GM12878 (cell line): Measurements from ENCODE around the gene ITGA6. TPM values are rescaled to one million over a fixed set of nuclear protein-coding genes. Genes with fewer than 3 reads are reported as not detected.

Source experiments
- ATAC-seq: fragments of 200-7000 bp; cut with Tn5 transposase; 3 replicates; pipeline ENCODE4 v1.9.1; 2020; ENCODE audit warnings: mild to moderate bottlenecking, moderate library complexity
- BruUV-seq: library from RNA; stranded (reverse); fragments of 400-500 nt; replicated peaks from 2 replicates; lab custom pipeline; 2021; lab: Mats Ljungman, UMichigan
- CTCF ChIA-PET: fragments of 300-600 bp; sonication (Branson Sonifier 250); formaldehyde crosslinking; extraction: SDS; loops from one replicate; lab custom pipeline; 2021; ENCODE audit warnings: inconsistent platforms; lab: Yijun Ruan, JAX
- POLR2A ChIA-PET: fragments of 350-600 bp; formaldehyde crosslinking; extraction: SDS; loops from one replicate; lab custom pipeline; 2021; ENCODE audit warnings: inconsistent platforms; lab: Charles Lee
- RAD21 ChIA-PET: fragments of 300-600 bp; sonication (Branson Sonifier 250); formaldehyde crosslinking; loops from one replicate; lab custom pipeline; 2023; ENCODE audit warnings: antibody characterized with exemption; ENCODE audit not compliant: unreplicated experiment; lab: Charles Lee
- SMC1A ChIA-PET: fragments of 300-600 bp; sonication (Branson Sonifier 250); formaldehyde crosslinking; loops from one replicate; lab custom pipeline; 2023; ENCODE audit not compliant: unreplicated experiment, uncharacterized antibody; lab: Charles Lee
- DNase-seq: peaks from one replicate; pipeline ENCODE4 v3.0.0-alpha.2; 2011; ENCODE audit warnings: low read depth, low spot score
- FAIRE-seq: peaks from 3 replicates; lab custom pipeline; 2011; peaks lifted over from hg19 to GRCh38; lab: Jason Lieb, UNC
- H2AFZ ChIP-seq: 2 replicates; pipeline ENCODE4 v1.6.0; 2011; ENCODE audit warnings: low read depth, low read length, control low read depth; ENCODE audit not compliant: control insufficient read depth
- H3K27ac ChIP-seq: 2 replicates; pipeline ENCODE4 v1.5.1; 2011; ENCODE audit warnings: control low read depth; ENCODE audit not compliant: control insufficient read depth, insufficient read depth
- H3K27me3 ChIP-seq, 2 experiments: replicated peaks in 1 of 2; 2 replicates each; pipeline versions ENCODE4 v1.6.0 to v1.6.1; 2011; ENCODE audit warnings: low read length in 1 of 2; ENCODE audit not compliant: control insufficient read depth in 2 of 2, insufficient read depth in 2 of 2
- H3K36me3 ChIP-seq, 2 experiments: 2 replicates each; pipeline ENCODE4 v1.5.1; 2011; ENCODE audit warnings: low read length in 1 of 2; ENCODE audit not compliant: control insufficient read depth in 2 of 2, insufficient read depth in 2 of 2
- H3K4me1 ChIP-seq: 2 replicates; pipeline ENCODE4 v1.6.1; 2011; ENCODE audit warnings: mild to moderate bottlenecking, low read length, moderate library complexity, mixed read lengths; ENCODE audit not compliant: control insufficient read depth, insufficient read depth
- H3K4me2 ChIP-seq: 2 replicates; pipeline ENCODE4 v1.6.0; 2011; ENCODE audit warnings: control low read depth; ENCODE audit not compliant: control insufficient read depth, insufficient read depth
- H3K4me3 ChIP-seq: fragments of 200-600 bp; sonication (generic); 2 replicates; pipeline ENCODE4 v1.5.1; 2016
- H3K79me2 ChIP-seq: 2 replicates; pipeline ENCODE4 v1.6.0; 2011; ENCODE audit warnings: low read length; ENCODE audit not compliant: control insufficient read depth, insufficient read depth
- H3K9ac ChIP-seq: 2 replicates; pipeline ENCODE4 v1.8.0; 2011; ENCODE audit warnings: low read length, control low read depth, mixed read lengths; ENCODE audit not compliant: control insufficient read depth, insufficient read depth
- H3K9me3 ChIP-seq: replicated peaks from 3 replicates; pipeline ENCODE4 v1.5.1; 2011; ENCODE audit warnings: mild to moderate bottlenecking, low read length; ENCODE audit not compliant: control insufficient read depth, insufficient read depth
- H4K20me1 ChIP-seq: 2 replicates; pipeline ENCODE4 v1.6.0; 2011; ENCODE audit not compliant: control insufficient read depth, insufficient read depth
- CBX3 ChIP-seq: fragments of 200-600 bp; sonication (generic); IDR thresholded peaks from 2 replicates; pipeline ENCODE4 v1.6.1; 2016; ENCODE audit warnings: low read depth, borderline replicate concordance
- EGR1 ChIP-seq, 2 experiments: IDR thresholded peaks; 1 replicate in 1 of 2; 2 replicates in 1 of 2; pipeline ENCODE4 v1.6.1; 2011 to 2012; ENCODE audit warnings: low read depth in 2 of 2, low read length in 2 of 2, borderline replicate concordance in 1 of 2, mild to moderate bottlenecking in 1 of 2, moderate library complexity in 1 of 2
- MYC ChIP-seq: IDR thresholded peaks from 2 replicates; pipeline ENCODE4 v1.6.1; 2011; ENCODE audit warnings: mild to moderate bottlenecking, low read length, moderate library complexity, inconsistent platforms; ENCODE audit not compliant: insufficient read depth, insufficient replicate concordance, insufficient read length, severe bottlenecking
- NRF1 ChIP-seq: conservative IDR thresholded peaks from 2 replicates; pipeline ENCODE4 v1.6.1; 2011; ENCODE audit warnings: mild to moderate bottlenecking, low read depth, low read length, improper control_type of control experiment
- POLR2A ChIP-seq: IDR thresholded peaks from 2 replicates; pipeline ENCODE4 v1.6.1; 2011; ENCODE audit warnings: low read depth, mild to moderate bottlenecking, low read length
- POLR2AphosphoS2 ChIP-seq: IDR thresholded peaks from 2 replicates; pipeline ENCODE4 v1.6.1; 2011; ENCODE audit warnings: low read depth, mild to moderate bottlenecking, low read length, improper control_type of control experiment, moderate library complexity
- RAD21 ChIP-seq: IDR thresholded peaks from 2 replicates; pipeline ENCODE4 v1.6.1; 2011; ENCODE audit warnings: mild to moderate bottlenecking, low read depth, low read length, moderate library complexity; ENCODE audit not compliant: insufficient read depth
- SUPT20H ChIP-seq: IDR thresholded peaks from 2 replicates; pipeline ENCODE4 v1.6.1; 2011; ENCODE audit warnings: low read depth, mild to moderate bottlenecking, low read length, moderate library complexity, borderline replicate concordance; ENCODE audit not compliant: control insufficient read depth
- TARDBP ChIP-seq: IDR thresholded peaks from 2 replicates; pipeline ENCODE4 v1.6.1; 2016; ENCODE audit warnings: borderline replicate concordance
- TCF3 ChIP-seq: IDR thresholded peaks from 2 replicates; pipeline ENCODE4 v1.6.1; 2012; ENCODE audit warnings: low read depth, mild to moderate bottlenecking, low read length, borderline replicate concordance; ENCODE audit not compliant: insufficient read depth
- WGBS: methylation state at CpG from one replicate; pipeline ENCODE4 v1.1.6; 2016; ENCODE audit warnings: low lambda C conversion rate; ENCODE audit not compliant: insufficient replicate concordance, insufficient coverage; ENCODE audit errors: missing lambda C conversion rate; 5-methylcytosine and 5-hydroxymethylcytosine counted together
- in situ Hi-C: fragments of 300-500 bp; cut with MboI; formaldehyde crosslinking; loops from 9 replicates; pipeline ENCODE4 v1.14.3; 2018; ENCODE audit warnings: mixed read lengths
- intact Hi-C: fragments of 100-400 bp; cut with micrococcal nuclease; formaldehyde crosslinking; loops from one replicate; pipeline ENCODE4 v1.14.2; 2022; ENCODE audit not compliant: unreplicated experiment
- polyA plus RNA-seq, 11 experiments: library from polyadenylated mRNA; depleted of rRNA in 4 of 11; unstranded in 6 of 11; stranded (reverse) in 5 of 11; fragments of >200 nt; fragmentation: Nextera tagmentation in 4 of 11; fragmentation: Illumina TruSeq in 1 of 11; extraction: Ambion mirVana in 4 of 11; extraction: Trizol in 1 of 11; gene quantifications; 1 replicate in 1 of 11; 2 replicates in 10 of 11; pipeline versions ENCODE4 v1.2.1 to v1.2.3, GENCODE V29; 2011 to 2016; ENCODE audit warnings: inconsistent platforms in 2 of 11, missing spikeins in 2 of 11, low read depth in 1 of 11
- total RNA-seq, 4 experiments: library from RNA; depleted of rRNA in 3 of 4; stranded (reverse); fragments of >200 nt in 3 of 4; fragmentation: Illumina TruSeq in 1 of 4; extraction: Trizol in 1 of 4; gene quantifications; 2 replicates each; pipeline versions ENCODE4 v1.2.1 to v1.2.3, GENCODE V29; 2013 to 2021
- TF ChIP-seq, protein P1 (sequence below): fragments of 450-650 bp; formaldehyde crosslinking; IDR thresholded peaks from 2 replicates; pipeline ENCODE4 v1.5.0; 2022; ENCODE audit warnings: mild to moderate bottlenecking, missing genetic modification characterization
- TF ChIP-seq, protein P2 (sequence below): IDR thresholded peaks from 2 replicates; pipeline ENCODE4 v1.6.1; 2012; ENCODE audit warnings: low read depth, low read length, improper control_type of control experiment
- TF ChIP-seq, protein P3 (sequence below): IDR thresholded peaks from 2 replicates; pipeline ENCODE4 v1.6.1; 2012; ENCODE audit warnings: low read length, inconsistent platforms
- TF ChIP-seq, protein P4 (sequence below): fragments of 450-650 bp; IDR thresholded peaks from 2 replicates; pipeline ENCODE4 v1.6.1; 2017; ENCODE audit warnings: mild to moderate bottlenecking, low read depth, inconsistent platforms; ENCODE audit not compliant: poor library complexity, severe bottlenecking

The ITGA6 gene
- total and polyA plus RNA-seq, 10 of the 15 experiments (the other 5 are each of a cell fraction or from before 2014, with no cell fraction given) = 0.01 to 0.36 (median 0.14) TPM; not detected in 2

DNA sequence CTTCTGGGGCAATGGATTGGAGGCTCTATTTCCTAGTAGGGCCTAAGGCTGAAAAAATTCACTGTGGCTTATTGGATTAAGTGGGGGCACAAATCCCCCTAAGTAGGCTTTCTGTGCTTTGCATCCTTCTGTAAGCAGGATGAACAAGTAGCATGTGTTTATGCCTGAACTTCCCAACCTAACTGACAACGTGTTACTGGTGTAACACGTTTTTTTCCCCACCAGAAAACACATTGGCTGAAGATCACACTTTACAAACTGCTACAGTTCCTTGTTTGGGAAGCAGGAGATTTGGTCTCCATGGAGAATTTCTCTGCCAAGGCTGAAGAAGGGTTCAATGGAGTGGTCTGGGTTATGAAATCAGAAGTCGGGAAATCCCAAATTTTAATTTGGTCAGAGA, 7.2 kb upstream of the ITGA6 start:
- DNase-seq = no peak
- Histone ChIP-seq H3K4me2 (no peak overlapping the region), H3K36me3 (no peaks in the 10 kb centered on the region), H3K27ac (no peak overlapping the region), H3K27me3 (no peaks in the 10 kb centered on the region; a peak in 1 of 4 replicates), H3K4me1 (no peaks in the 10 kb centered on the region), H4K20me1 (no peaks in the 10 kb centered on the region), H2AFZ (no peak overlapping the region), H3K79me2 (no peaks in the 10 kb centered on the region), H3K9ac (no peak overlapping the region), H3K9me3 (no peaks in the 10 kb centered on the region), H3K4me3 (no peak overlapping the region)
- SMC1A ChIA-PET = no interaction called here
- intact Hi-C loops (no loop called here), in situ Hi-C loops (no loop called here)
- POLR2A ChIA-PET = no interaction called here
- CTCF ChIA-PET = no interaction called here
- 2% methylated on average over 3 of the region's 3 CpGs for WGBS
- RAD21 ChIA-PET = no interaction called here
- FAIRE-seq = no peak
- BruUV-seq = no TSS peak
- no peak for ATAC-seq
- TF ChIP-seq CBX3 (no peak), POLR2AphosphoS2 (no peak), EGR1 (IDR thresholded peaks at IDR 0.05; ENCODE audit: borderline replicate concordance in 1 of 2, low read depth in 2 of 2, low read length in 2 of 2) (no peak), RAD21 (no peak), MYC (no peak), TARDBP (no peak), POLR2A (no peak), SUPT20H (no peak), TCF3 (no peak), NRF1 (no peak)
- TF ChIP-seq, protein P1, sequence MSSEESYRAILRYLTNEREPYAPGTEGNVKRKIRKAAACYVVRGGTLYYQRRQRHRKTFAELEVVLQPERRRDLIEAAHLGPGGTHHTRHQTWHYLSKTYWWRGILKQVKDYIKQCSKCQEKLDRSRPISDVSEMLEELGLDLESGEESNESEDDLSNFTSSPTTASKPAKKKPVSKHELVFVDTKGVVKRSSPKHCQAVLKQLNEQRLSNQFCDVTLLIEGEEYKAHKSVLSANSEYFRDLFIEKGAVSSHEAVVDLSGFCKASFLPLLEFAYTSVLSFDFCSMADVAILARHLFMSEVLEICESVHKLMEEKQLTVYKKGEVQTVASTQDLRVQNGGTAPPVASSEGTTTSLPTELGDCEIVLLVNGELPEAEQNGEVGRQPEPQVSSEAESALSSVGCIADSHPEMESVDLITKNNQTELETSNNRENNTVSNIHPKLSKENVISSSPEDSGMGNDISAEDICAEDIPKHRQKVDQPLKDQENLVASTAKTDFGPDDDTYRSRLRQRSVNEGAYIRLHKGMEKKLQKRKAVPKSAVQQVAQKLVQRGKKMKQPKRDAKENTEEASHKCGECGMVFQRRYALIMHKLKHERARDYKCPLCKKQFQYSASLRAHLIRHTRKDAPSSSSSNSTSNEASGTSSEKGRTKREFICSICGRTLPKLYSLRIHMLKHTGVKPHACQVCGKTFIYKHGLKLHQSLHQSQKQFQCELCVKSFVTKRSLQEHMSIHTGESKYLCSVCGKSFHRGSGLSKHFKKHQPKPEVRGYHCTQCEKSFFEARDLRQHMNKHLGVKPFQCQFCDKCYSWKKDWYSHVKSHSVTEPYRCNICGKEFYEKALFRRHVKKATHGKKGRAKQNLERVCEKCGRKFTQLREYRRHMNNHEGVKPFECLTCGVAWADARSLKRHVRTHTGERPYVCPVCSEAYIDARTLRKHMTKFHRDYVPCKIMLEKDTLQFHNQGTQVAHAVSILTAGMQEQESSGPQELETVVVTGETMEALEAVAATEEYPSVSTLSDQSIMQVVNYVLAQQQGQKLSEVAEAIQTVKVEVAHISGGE (CRISPR knock-in tag) = no peak
- TF ChIP-seq, protein P2, sequence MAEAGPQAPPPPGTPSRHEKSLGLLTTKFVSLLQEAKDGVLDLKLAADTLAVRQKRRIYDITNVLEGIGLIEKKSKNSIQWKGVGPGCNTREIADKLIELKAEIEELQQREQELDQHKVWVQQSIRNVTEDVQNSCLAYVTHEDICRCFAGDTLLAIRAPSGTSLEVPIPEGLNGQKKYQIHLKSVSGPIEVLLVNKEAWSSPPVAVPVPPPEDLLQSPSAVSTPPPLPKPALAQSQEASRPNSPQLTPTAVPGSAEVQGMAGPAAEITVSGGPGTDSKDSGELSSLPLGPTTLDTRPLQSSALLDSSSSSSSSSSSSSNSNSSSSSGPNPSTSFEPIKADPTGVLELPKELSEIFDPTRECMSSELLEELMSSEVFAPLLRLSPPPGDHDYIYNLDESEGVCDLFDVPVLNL = no peak
- TF ChIP-seq, protein P3, sequence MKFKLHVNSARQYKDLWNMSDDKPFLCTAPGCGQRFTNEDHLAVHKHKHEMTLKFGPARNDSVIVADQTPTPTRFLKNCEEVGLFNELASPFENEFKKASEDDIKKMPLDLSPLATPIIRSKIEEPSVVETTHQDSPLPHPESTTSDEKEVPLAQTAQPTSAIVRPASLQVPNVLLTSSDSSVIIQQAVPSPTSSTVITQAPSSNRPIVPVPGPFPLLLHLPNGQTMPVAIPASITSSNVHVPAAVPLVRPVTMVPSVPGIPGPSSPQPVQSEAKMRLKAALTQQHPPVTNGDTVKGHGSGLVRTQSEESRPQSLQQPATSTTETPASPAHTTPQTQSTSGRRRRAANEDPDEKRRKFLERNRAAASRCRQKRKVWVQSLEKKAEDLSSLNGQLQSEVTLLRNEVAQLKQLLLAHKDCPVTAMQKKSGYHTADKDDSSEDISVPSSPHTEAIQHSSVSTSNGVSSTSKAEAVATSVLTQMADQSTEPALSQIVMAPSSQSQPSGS = no peak
- TF ChIP-seq, protein P4, sequence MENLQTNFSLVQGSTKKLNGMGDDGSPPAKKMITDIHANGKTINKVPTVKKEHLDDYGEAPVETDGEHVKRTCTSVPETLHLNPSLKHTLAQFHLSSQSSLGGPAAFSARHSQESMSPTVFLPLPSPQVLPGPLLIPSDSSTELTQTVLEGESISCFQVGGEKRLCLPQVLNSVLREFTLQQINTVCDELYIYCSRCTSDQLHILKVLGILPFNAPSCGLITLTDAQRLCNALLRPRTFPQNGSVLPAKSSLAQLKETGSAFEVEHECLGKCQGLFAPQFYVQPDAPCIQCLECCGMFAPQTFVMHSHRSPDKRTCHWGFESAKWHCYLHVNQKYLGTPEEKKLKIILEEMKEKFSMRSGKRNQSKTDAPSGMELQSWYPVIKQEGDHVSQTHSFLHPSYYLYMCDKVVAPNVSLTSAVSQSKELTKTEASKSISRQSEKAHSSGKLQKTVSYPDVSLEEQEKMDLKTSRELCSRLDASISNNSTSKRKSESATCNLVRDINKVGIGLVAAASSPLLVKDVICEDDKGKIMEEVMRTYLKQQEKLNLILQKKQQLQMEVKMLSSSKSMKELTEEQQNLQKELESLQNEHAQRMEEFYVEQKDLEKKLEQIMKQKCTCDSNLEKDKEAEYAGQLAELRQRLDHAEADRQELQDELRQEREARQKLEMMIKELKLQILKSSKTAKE = no peak
